H1 (cell line): ENCODE measurements around the gene CHD9. TPM values are rescaled to one million over a fixed set of nuclear protein-coding genes. Genes with fewer than 3 reads are reported as not detected.

Experiments
- polyA plus RNA-seq, 7 experiments: library from polyadenylated mRNA; depleted of rRNA in 3 of 7; stranded (reverse) in 5 of 7; unstranded in 2 of 7; fragments of >200 nt in 5 of 7; fragments of 200-250 nt in 2 of 7; gene quantifications; 1 replicate in 5 of 7; 2 replicates in 1 of 7; 4 replicates in 1 of 7; pipeline versions ENCODE4 v1.2.1 to v1.2.3, GENCODE V29; 2011 to 2013; ENCODE audit warnings: missing spikeins in 2 of 7, mixed read lengths in 2 of 7
- total RNA-seq: library from RNA; stranded (reverse); fragmentation: NEBNext Ultra II Directional; extraction: Animal tissue kit (Norgen Biotek cat#: 25700); gene quantifications from 2 replicates; pipeline ENCODE4 v1.2.1, GENCODE V29; 2021
- TF ChIP-seq, protein P1 (sequence below): fragments of 300-600 bp; sonication (generic); IDR thresholded peaks from 2 replicates; pipeline ENCODE4 v1.7.1; 2012; ENCODE audit warnings: low read length, moderate library complexity, mild to moderate bottlenecking, inconsistent platforms; ENCODE audit not compliant: insufficient replicate concordance

CHD9 gene
- total and polyA plus RNA-seq, 2 of the 8 experiments (the other 6 are each of a cell fraction or from before 2014, with no cell fraction given), result 9.9 to 32.4 TPM

DNA sequence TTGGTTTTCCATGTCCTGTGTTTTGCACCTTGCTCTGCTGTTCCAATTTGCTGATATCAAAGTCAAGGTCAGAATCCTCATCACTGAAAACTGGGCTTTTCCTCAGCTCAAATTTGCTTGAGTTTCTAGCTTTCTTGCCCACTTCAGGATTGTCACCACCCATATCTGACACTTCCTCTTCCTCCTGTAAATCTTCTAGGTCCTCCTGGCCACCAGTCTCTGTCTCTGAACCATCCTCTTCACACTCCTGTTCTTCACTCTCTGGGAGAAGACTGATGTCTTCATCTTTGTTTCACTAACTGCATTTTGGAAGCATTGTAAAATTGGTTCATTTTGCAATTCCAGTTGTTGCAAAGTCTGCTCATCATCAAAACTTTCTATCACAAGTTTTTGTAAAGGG, 316.0 kb downstream of the CHD9 start (continued):
- TF ChIP-seq, protein P1, sequence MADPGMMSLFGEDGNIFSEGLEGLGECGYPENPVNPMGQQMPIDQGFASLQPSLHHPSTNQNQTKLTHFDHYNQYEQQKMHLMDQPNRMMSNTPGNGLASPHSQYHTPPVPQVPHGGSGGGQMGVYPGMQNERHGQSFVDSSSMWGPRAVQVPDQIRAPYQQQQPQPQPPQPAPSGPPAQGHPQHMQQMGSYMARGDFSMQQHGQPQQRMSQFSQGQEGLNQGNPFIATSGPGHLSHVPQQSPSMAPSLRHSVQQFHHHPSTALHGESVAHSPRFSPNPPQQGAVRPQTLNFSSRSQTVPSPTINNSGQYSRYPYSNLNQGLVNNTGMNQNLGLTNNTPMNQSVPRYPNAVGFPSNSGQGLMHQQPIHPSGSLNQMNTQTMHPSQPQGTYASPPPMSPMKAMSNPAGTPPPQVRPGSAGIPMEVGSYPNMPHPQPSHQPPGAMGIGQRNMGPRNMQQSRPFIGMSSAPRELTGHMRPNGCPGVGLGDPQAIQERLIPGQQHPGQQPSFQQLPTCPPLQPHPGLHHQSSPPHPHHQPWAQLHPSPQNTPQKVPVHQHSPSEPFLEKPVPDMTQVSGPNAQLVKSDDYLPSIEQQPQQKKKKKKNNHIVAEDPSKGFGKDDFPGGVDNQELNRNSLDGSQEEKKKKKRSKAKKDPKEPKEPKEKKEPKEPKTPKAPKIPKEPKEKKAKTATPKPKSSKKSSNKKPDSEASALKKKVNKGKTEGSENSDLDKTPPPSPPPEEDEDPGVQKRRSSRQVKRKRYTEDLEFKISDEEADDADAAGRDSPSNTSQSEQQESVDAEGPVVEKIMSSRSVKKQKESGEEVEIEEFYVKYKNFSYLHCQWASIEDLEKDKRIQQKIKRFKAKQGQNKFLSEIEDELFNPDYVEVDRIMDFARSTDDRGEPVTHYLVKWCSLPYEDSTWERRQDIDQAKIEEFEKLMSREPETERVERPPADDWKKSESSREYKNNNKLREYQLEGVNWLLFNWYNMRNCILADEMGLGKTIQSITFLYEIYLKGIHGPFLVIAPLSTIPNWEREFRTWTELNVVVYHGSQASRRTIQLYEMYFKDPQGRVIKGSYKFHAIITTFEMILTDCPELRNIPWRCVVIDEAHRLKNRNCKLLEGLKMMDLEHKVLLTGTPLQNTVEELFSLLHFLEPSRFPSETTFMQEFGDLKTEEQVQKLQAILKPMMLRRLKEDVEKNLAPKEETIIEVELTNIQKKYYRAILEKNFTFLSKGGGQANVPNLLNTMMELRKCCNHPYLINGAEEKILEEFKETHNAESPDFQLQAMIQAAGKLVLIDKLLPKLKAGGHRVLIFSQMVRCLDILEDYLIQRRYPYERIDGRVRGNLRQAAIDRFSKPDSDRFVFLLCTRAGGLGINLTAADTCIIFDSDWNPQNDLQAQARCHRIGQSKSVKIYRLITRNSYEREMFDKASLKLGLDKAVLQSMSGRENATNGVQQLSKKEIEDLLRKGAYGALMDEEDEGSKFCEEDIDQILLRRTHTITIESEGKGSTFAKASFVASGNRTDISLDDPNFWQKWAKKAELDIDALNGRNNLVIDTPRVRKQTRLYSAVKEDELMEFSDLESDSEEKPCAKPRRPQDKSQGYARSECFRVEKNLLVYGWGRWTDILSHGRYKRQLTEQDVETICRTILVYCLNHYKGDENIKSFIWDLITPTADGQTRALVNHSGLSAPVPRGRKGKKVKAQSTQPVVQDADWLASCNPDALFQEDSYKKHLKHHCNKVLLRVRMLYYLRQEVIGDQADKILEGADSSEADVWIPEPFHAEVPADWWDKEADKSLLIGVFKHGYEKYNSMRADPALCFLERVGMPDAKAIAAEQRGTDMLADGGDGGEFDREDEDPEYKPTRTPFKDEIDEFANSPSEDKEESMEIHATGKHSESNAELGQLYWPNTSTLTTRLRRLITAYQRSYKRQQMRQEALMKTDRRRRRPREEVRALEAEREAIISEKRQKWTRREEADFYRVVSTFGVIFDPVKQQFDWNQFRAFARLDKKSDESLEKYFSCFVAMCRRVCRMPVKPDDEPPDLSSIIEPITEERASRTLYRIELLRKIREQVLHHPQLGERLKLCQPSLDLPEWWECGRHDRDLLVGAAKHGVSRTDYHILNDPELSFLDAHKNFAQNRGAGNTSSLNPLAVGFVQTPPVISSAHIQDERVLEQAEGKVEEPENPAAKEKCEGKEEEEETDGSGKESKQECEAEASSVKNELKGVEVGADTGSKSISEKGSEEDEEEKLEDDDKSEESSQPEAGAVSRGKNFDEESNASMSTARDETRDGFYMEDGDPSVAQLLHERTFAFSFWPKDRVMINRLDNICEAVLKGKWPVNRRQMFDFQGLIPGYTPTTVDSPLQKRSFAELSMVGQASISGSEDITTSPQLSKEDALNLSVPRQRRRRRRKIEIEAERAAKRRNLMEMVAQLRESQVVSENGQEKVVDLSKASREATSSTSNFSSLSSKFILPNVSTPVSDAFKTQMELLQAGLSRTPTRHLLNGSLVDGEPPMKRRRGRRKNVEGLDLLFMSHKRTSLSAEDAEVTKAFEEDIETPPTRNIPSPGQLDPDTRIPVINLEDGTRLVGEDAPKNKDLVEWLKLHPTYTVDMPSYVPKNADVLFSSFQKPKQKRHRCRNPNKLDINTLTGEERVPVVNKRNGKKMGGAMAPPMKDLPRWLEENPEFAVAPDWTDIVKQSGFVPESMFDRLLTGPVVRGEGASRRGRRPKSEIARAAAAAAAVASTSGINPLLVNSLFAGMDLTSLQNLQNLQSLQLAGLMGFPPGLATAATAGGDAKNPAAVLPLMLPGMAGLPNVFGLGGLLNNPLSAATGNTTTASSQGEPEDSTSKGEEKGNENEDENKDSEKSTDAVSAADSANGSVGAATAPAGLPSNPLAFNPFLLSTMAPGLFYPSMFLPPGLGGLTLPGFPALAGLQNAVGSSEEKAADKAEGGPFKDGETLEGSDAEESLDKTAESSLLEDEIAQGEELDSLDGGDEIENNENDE, result no peak
